NCI-H524 treated with DMSO at 0.1 percent for 48 hours (cell line): Measurements from ENCODE around the gene SEL1L3.

Experiments
- DNase-seq: peaks from one replicate; lab custom pipeline; 2025; lab: John Stamatoyannopoulos, UW

The SEL1L3 gene

DNA sequence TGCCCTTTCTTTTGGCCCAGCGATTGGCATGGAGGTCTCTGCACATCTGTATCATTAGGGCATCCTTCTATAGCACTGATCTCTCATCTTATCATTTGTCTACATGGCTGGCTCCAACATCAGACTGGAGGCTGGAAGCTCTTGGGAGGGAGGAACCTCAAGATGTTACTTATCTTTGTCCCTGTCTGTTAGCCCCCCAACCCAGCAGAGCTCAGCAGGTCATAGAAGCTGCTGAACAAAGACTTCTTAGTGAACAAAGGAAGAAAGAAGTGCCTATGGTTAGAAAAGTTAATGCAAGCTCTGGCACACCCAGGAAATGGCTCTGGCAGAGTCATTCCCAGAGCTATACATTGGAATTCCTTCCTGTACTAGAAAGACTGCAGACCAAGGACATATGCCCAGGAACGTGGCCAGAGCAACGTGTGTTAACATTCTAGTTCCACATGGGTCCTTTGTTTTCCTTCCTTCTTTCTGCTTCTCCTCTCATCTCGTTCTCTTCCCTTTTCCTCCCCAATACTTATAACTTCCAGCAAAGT lies 74.0 kb downstream of the SEL1L3 start:
- DNase-seq: no peak

DNA sequence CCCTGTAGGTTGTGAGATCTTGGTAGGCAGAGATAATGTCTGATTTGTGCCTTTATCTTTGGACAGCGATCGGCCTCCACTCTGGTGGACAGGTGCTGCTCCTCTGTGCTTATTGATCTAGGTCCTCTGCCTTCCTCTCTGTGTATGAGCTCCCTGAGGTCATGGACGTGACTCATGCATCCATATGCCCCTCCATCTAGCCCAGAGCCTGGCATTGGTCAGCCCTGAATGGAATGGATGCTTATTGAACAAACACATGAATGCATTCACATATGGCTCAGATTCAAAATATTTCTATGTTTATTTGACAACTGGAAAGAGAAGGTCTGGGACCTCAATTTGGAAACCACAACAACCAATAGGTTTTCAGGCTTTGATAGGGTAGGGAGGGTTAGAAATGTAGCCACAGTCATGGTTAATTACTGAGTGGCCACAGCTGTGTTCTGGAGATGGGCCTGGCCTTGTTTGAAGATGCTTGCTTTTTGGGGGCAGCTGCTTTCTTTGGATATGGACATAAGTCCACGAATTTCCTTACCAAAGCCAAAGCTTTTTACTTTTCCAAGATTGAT lies 76.2 kb downstream of the SEL1L3 start:
- DNase-seq: no peak

DNA sequence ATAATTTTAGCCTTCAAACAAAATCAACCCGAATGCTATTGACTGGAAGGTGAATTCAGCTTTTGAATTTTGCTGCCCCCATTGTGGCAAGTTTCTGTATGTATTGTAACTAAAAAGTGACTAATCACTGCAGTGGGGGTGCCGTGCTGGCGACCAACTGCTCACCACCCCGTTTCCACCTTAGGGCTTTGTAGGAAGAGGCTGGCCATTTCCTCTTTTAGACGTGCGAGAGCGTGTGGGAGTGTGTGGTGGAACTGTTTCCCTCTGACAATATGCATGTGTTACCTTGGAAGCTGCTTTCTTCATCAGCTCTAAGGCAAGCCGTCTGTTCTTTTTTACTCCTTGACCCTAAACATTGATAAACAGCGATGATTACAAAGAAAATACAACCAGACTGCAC lies 78.8 kb downstream of the SEL1L3 start:
- DNase-seq: no peak

- no peak for DNase-seq
These were observed 79.7 kb downstream of the SEL1L3 start for GRCh38 chr4:25783126-25783525.

DNA sequence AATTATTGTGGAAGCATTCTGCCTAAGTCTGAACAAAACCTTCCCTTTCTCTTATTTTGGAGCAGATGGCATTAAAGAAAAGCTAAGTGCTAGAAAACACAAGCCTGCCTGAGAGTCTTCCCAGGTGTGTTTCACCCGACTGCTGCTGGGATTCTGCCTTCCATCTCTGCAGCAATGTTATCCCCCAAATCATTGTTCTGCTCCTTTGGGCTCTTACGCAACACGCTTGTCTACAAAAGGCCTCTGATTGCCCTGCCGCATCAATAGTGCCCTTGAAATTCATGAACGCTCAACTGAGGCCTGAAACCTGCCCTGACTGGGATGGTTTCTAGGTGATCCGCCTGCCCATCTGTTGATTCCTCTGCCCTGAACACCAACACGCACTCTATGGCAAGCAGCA lies 80.3 kb downstream of the SEL1L3 start:
- DNase-seq: no peak

- DNase-seq: no peak
These were observed 83.8 kb downstream of the SEL1L3 start for GRCh38 chr4:25779021-25779420.

GRCh38 chr4:25776795-25777194 lies 86.0 kb downstream of the SEL1L3 start:
- no peak for DNase-seq

GRCh38 chr4:25775166-25775565 lies 87.6 kb downstream of the SEL1L3 start:
- no peak for DNase-seq

DNA sequence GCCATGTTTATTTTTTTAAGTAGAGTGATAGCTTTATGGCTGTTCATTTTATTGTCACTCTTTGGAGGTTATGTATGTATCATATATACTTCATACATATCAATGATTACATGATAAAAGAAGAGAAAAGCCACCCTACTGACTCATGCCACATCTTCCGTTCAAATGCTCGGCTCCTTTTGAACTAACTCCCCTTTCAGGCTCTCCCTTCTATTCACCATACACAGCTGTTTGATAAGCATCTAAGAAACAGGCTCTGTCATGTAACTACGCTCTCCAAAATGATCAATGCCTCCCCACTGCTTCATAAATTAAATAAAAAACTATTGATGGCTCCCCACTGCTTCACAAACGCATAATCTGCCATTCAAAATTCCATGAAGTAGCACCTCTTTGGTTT lies 89.4 kb downstream of the SEL1L3 start:
- DNase-seq: no peak

GRCh38 chr4:25771672-25772071 lies 91.1 kb downstream of the SEL1L3 start:
- no peak for DNase-seq

DNA sequence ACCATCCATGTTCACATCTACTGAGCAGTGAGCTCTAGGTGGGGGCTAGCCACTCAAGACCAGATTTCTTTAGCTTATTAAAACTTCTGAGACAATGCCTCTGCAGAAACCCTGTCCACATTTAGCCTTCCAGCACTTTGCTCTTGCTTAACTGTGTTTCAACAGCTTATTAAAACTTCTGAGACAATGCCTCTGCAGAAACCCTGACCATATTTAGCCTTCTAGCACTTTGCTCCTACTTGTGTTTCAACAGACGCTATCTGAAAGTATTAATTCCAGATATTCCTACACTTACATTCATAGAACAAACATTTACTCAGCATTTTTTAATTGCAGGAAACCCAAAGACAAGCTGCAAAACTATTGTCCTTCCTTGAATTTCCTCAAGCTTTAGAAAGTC lies 91.9 kb downstream of the SEL1L3 start:
- DNase-seq: no peak

GRCh38 chr4:25769251-25769650 lies 93.5 kb downstream of the SEL1L3 start:
- DNase-seq: no peak

DNA sequence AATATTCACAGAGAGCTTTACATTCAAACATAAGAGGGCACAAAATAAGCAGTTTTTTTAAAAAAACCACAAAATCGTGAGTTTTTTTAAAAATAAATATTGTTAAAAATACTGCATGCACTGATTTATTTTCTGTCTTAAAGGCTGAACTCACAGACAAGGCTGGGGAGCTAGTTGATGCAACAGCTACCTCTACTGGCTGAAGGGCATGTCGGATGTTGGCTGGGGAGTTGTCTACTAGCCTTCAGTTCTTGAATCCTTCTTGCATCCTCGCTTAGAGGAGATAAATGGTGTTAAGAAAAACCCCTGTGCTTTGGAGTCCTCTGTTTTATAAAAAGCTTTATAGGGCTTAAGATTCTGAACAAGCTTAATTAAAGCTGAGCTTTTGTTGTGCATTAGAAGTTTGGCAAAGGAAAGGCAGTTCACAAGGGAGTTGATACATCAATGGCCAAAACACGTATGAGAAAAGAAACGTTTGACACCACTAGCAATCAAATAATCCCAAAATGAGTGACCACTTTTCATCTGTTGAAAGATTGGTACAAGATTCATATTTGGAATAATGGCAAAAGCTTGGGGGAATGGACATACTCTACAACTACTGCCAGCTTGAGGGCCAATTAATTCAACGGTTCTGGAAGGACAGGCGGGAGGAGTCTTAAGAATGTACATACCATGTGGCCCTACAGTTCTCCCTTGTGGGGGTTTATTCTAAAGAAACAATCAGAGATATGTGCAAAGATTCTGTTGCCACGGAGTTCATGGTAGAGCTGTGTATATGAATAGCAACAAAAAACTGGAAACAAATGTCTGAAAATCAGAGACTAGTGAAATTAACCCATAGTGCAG lies 94.7 kb downstream of the SEL1L3 start:
- DNase-seq: peak; percentile 10

GRCh38 chr4:25760518-25761157 lies 102.2 kb downstream of the SEL1L3 start:
- DNase-seq: no peak

DNA sequence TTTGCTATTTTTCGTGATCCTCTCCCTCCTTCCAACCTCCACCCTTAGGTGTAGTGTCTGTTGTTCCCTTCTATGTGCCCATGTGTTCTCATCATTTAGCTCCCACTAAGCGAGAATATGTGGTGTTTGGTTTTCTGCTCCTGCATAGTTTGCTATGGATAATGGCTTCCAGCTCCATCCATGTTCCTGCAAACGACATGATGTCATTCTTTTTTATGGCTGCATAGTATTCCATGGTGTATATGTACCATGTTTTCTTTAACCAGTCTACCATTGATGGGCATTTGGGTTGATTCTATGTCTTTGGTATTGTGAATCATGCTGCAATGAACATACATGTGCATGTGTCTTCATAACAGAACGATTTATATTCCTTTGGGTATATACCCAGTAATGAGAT lies 102.7 kb downstream of the SEL1L3 start:
- no peak for DNase-seq

- no peak for DNase-seq
These were observed 103.7 kb downstream of the SEL1L3 start for GRCh38 chr4:25759101-25759500.

DNA sequence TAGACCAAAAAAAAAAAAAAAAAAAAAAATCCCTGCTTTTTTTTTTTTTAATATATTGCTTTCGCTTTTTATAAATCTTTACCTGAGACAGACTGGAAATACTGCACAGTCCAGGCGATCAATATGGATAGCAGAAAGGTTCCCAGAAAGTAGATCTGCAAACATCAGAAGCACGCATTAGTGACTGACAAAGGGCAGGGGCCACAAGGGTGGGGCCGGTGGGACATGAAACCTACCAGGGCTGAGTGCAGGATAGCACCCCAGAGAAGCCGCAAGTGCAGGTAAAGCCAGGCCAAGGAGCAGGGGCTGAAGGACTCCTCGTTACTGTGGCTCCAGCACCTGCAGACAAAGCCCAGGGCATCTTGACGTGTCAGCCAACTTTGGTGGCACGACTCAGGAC lies 105.3 kb downstream of the SEL1L3 start:
- no peak for DNase-seq

GRCh38 chr4:25756503-25756902 lies 106.3 kb downstream of the SEL1L3 start:
- no peak for DNase-seq

DNA sequence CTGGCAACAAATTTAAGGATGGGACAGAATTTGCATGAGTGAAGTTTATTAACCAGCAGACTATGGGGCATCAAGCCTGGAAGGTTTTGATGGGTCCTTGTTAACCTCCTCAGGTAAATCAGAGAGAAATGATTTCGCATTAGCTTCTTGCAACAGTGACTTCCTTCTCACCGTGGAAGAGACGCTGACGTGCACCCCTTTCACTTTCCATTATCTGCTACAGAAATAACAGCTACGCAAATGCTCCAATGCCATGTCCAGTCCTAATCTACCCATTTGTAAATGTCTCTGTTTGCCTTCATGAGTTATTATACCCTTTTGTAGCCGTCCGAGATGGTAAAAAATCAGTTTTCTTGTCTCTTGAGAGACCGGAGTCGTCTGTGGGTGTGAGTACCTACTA lies 106.9 kb downstream of the SEL1L3 start:
- no peak for DNase-seq

DNA sequence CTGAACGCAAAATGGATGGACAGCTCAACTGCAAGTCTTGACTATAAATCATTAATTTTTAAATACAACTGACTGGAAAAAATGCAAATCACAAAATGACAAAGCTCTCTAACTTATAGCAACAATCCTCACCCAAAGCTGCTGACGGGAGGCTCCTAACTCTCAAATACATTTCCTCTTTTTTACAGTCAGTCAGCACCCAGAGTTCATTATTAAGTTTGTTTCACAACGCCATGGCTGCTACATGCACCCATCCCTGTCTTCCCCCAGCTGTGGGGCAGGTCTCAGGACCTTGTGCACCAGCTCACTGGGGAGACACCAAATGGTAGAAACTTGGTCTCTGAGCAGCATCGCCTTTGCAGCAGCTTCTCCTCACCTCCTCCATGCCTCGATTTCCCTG lies 109.5 kb downstream of the SEL1L3 start:
- no peak for DNase-seq

GRCh38 chr4:25750874-25751273 lies 111.9 kb downstream of the SEL1L3 start:
- no peak for DNase-seq

DNA sequence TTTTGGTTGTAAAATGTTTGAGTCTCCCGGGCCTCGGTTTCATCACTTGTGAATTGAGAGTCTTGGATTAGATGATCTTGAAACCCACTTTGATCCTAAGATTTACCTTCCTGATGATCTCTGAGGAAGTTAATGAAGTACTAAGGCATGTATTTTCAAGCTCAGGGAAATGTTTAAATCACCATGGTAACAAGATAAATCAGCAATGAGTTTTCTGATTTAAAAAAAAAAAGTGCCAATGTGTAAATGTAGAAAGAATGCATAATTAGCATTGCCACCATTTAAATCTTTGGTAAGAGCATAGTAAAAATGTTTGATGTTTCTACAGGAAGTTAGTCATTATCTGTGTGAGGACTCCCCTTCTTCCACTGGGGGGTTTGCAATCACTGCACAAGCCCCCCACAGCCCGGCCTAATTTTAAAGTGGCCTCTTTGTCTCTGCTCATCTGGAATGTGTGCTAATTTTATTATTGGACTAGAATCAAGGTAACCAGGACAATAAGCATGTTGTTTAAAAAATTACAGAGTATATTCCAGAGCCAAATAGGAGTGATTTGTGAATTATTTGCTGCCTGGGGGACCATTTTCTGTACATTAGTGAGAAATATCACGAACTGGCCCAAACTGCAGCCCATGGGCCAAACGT lies 113.5 kb downstream of the SEL1L3 start:
- no peak for DNase-seq

GRCh38 chr4:25743971-25744370 lies 118.8 kb downstream of the SEL1L3 start:
- DNase-seq: no peak
